ENCODE results near the gene SLC9A9. TPM values are rescaled to one million over a fixed set of nuclear protein-coding genes. Genes with fewer than 3 reads are reported as not detected.
"Not testable (repeated sequence)": the region's sequence is repeated elsewhere in the genome, so short reads cannot be mapped to it uniquely, and the experiment has no call there.

SLC9A9 gene
- total RNA-seq, 1 donor from 2014 or later = 3.5 TPM

DNA sequence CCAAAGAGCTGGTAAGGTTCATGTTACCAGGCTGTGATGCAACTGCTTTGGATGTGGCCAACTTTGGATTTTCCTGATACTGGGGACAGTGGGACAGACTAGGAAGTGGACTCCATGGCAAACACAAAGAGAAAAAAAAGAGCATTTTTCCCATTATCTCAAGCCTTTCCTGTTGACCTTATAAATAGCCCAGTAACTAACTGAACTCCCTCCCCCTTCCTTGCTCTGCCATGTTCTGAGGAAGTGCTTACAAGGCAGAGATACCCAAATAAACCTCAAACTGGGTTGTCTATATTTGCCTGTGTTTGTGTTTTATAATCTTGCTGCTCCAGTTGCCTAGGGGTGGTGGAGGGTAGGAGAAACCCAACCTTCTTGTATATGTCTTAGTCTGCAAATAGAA lies 27.3 kb upstream of the SLC9A9 start:
- no peak overlapping the region for H3K27ac Mint-ChIP-seq (ENCODE audit: unreplicated experiment)
- no peaks in the 10 kb centered on the region for H3K4me1 Mint-ChIP-seq (ENCODE audit: unreplicated experiment)
- H3K4me3 Mint-ChIP-seq (ENCODE audit: unreplicated experiment) = no peak overlapping the region
- TF ChIP-seq, protein P1, sequence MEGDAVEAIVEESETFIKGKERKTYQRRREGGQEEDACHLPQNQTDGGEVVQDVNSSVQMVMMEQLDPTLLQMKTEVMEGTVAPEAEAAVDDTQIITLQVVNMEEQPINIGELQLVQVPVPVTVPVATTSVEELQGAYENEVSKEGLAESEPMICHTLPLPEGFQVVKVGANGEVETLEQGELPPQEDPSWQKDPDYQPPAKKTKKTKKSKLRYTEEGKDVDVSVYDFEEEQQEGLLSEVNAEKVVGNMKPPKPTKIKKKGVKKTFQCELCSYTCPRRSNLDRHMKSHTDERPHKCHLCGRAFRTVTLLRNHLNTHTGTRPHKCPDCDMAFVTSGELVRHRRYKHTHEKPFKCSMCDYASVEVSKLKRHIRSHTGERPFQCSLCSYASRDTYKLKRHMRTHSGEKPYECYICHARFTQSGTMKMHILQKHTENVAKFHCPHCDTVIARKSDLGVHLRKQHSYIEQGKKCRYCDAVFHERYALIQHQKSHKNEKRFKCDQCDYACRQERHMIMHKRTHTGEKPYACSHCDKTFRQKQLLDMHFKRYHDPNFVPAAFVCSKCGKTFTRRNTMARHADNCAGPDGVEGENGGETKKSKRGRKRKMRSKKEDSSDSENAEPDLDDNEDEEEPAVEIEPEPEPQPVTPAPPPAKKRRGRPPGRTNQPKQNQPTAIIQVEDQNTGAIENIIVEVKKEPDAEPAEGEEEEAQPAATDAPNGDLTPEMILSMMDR (IDR thresholded peaks at IDR 0.05) = no peak
- no peaks in the 10 kb centered on the region for H3K36me3 Mint-ChIP-seq (ENCODE audit: unreplicated experiment)
- H3K27me3 Mint-ChIP-seq (ENCODE audit: unreplicated experiment) = no peaks in the 10 kb centered on the region
- H3K9me3 Mint-ChIP-seq (ENCODE audit: unreplicated experiment) = no peaks in the 10 kb centered on the region
- DNase-seq (ENCODE audit: extremely low spot score, unreplicated experiment) = no peak

DNA sequence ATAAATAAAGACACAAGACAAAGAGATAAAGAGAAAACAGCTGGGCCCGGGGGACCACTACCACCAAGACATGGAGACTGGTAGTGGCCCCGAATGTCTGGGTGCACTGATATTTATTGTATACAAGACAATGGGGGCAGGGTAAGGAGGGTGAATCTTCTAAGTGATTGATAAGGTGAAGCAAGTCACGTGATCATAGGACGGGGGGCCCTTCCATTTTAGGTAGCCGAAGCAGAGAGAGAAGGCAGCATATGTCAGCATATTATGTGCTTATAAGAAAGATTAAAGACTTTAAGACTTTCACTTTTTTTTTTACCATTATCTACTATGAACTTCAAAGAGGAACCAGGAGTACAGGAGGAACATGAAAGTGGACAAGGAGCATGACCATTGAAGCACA lies 25.3 kb upstream of the SLC9A9 start:
- H3K4me1 Mint-ChIP-seq (ENCODE audit: unreplicated experiment); DNase-seq (ENCODE audit: extremely low spot score, unreplicated experiment); H3K9me3 Mint-ChIP-seq (ENCODE audit: unreplicated experiment); H3K36me3 Mint-ChIP-seq (ENCODE audit: unreplicated experiment); H3K4me3 Mint-ChIP-seq (ENCODE audit: unreplicated experiment); H3K27ac Mint-ChIP-seq (ENCODE audit: unreplicated experiment); H3K27me3 Mint-ChIP-seq (ENCODE audit: unreplicated experiment): not testable (repeated sequence)

DNA sequence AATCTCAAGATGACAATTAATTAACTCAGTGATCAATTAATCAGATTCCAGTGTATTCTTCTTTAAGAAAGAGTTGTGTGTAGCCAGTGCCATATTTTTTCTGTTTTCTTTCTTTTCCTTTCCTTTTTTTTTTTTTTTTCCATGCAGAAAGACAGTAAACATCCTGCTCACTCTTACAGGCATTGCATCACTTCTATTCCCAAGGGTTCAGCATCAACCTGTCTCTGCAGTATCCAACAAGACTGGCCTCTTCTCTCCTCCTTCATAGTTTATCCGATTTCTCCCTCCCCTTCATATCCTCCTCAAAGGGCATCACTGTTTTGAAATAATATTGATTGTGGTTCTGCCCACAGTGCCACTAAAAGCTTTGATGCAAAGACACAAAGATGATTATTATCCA lies 17.0 kb upstream of the SLC9A9 start:
- peaks cover 5% of the 10 kb centered on the region for H3K4me1 Mint-ChIP-seq (ENCODE audit: unreplicated experiment)
- DNase-seq (ENCODE audit: extremely low spot score, unreplicated experiment) = no peak
- H3K9me3 Mint-ChIP-seq (ENCODE audit: unreplicated experiment) = peaks cover 6% of the 10 kb centered on the region
- H3K27me3 Mint-ChIP-seq (ENCODE audit: unreplicated experiment) = peaks cover 23% of the 10 kb centered on the region
- no peak overlapping the region for H3K27ac Mint-ChIP-seq (ENCODE audit: unreplicated experiment)
- H3K4me3 Mint-ChIP-seq (ENCODE audit: unreplicated experiment) = no peak overlapping the region
- no peaks in the 10 kb centered on the region for H3K36me3 Mint-ChIP-seq (ENCODE audit: unreplicated experiment)
- TF ChIP-seq, protein P1 (IDR thresholded peaks at IDR 0.05) = no peak

DNA sequence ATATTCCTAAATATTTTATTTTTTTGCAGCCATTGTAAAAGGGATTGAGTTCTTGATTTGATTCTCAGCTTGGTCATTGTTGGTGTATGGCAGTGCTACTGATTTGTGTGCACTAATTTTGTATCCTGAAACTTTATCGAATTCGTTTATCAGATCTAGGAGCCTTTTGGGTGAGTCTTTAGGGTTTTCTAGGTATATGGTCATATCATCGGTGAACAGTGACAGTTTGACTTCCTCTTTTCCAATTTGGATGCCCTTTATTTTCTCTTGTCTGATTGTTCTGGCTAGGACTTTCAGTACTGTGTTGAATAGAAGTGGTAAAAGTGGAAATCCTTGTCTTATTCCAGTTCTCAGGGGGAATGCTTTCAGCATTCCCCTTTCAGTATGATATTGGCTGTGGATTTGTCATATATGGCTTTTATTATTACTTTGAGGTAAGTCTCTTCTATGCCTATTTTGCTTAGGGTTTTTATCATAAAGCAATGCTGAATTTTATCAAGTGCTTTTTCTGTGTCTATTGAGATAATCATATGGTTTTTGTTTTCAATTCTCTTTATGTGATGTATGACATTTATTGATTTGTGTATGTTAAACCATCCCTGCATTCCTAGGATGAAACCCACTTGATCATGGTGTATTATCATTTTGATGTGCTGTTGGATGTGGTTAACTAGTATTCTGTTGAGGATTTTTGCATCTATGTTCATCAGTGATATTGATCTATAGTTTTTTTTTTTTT lies 11.4 kb upstream of the SLC9A9 start:
- Mint-ChIP-seq H3K9me3 (ENCODE audit: unreplicated experiment) (peaks cover 6% of the 10 kb centered on the region), H3K36me3 (ENCODE audit: unreplicated experiment) (no peaks in the 10 kb centered on the region), H3K27ac (ENCODE audit: unreplicated experiment) (no peak overlapping the region), H3K4me3 (ENCODE audit: unreplicated experiment) (no peak overlapping the region), H3K4me1 (ENCODE audit: unreplicated experiment) (no peaks in the 10 kb centered on the region), H3K27me3 (ENCODE audit: unreplicated experiment) (peaks cover 27% of the 10 kb centered on the region)
- no peak for DNase-seq (ENCODE audit: extremely low spot score, unreplicated experiment)
- TF ChIP-seq, protein P1 (IDR thresholded peaks at IDR 0.05) = no peak

DNA sequence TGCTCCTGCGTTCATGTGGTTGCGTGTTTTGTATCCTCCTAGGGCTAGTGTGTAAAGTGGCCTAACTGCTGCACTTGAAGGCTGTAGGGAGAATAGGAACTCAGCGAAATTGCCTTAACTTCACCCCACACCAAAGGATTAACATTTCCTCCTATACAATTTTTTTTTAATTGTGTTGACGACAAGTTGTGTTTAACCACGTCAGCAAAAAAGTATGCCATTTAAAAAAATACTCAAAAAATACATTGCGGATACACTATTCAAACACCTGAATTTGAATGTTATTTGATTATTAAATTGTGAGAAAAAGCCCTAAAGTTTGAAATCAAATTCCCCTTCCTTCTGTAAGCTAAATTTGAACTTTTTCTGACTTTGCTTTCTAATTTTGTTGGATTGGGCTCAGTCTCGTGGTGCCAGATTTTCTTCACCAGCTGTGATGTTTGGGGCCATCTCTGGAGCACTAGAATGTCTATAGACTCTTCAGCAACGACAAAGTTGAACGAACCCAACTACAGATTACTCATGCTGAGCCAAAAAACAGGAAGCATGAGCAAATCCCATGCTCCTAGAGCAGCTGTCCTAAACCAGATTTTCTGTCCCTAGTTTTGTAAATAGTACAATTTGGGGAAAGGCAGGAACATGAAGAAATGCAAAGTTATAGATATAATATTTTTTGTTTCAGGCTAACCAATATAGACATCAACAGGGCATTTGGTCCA lies 8.1 kb upstream of the SLC9A9 start:
- H3K27ac Mint-ChIP-seq (ENCODE audit: unreplicated experiment) = no peak overlapping the region
- peaks cover 23% of the 10 kb centered on the region for H3K27me3 Mint-ChIP-seq (ENCODE audit: unreplicated experiment)
- TF ChIP-seq, protein P1 (IDR thresholded peaks at IDR 0.05) = no peak
- peaks cover 6% of the 10 kb centered on the region for H3K9me3 Mint-ChIP-seq (ENCODE audit: unreplicated experiment)
- no peak overlapping the region for H3K4me3 Mint-ChIP-seq (ENCODE audit: unreplicated experiment)
- H3K4me1 Mint-ChIP-seq (ENCODE audit: unreplicated experiment) = no peaks in the 10 kb centered on the region
- H3K36me3 Mint-ChIP-seq (ENCODE audit: unreplicated experiment) = no peaks in the 10 kb centered on the region
- DNase-seq (ENCODE audit: extremely low spot score, unreplicated experiment) = no peak

Data from osteocyte (in vitro differentiated cells).